ENCODE results near the gene TXNIP.

The TXNIP gene

GRCh38 chr1:145964328-145965118 lies 31.9 kb downstream of the TXNIP start, which contains the start of the genes ANKRD34A and POLR3GL:
TSS of gene ANKRD34A (minus strand) at chr1:145964575. CDS start at chr1:145961759, 2,816 bp downstream.
TSS of gene POLR3GL (plus strand) at chr1:145964690. CDS start at chr1:145974866, 10,176 bp downstream.
- peaks cover 8% of the 10 kb centered on the region for H3K4me1 ChIP-seq

GRCh38 chr1:145963265-145964019 lies 32.9 kb downstream of the TXNIP start:
- H3K4me1 ChIP-seq, result peaks cover 10% of the 10 kb centered on the region
- H3K4me3 ChIP-seq (ENCODE audit: low read depth, low read length), result peak overlapping the region; percentile 48
- peaks cover 6% of the 10 kb centered on the region for H3K79me2 ChIP-seq
- no peaks in the 10 kb centered on the region for H3K27me3 ChIP-seq (ENCODE audit: control insufficient read depth, insufficient read depth, low read length)
- peak overlapping the region; percentile 92 for H3K27ac ChIP-seq
- H3K4me2 ChIP-seq (ENCODE audit: low read length), result peak overlapping the region; percentile 78
- H3K9ac ChIP-seq, result no peak overlapping the region
- H3K9me3 ChIP-seq (ENCODE audit: control insufficient read depth, low read length), result no peaks in the 10 kb centered on the region
- TF ChIP-seq CTCF (IDR thresholded peaks at IDR 0.05), result no peak
- H2AFZ ChIP-seq, result peak overlapping the region; percentile 82
- no peaks in the 10 kb centered on the region for H3K36me3 ChIP-seq (ENCODE audit: control insufficient read depth, insufficient read depth, low read length)

More at GRCh38 chr1:145964328-145965118, 31.9 kb downstream of the TXNIP start, which contains the start of the genes ANKRD34A and POLR3GL:
- Histone ChIP-seq H3K4me2 (ENCODE audit: low read length) (peak within 1 kb of the TSS; percentile 78), H3K79me2 (peaks cover 7% of the 10 kb centered on the region), H3K9me3 (ENCODE audit: control insufficient read depth, low read length) (no peaks in the 10 kb centered on the region), H3K27ac (peak within 1 kb of the TSS; percentile 92), H3K9ac (no peak within 1 kb of the TSS), H2AFZ (peak within 1 kb of the TSS; percentile 67), H3K4me3 (ENCODE audit: low read depth, low read length) (peak within 1 kb of the TSS; percentile 48), H3K27me3 (ENCODE audit: control insufficient read depth, insufficient read depth, low read length) (no peaks in the 10 kb centered on the region), H3K36me3 (ENCODE audit: control insufficient read depth, insufficient read depth, low read length) (no peaks in the 10 kb centered on the region)
- TF ChIP-seq CTCF (IDR thresholded peaks at IDR 0.05), result no peak

- H2AFZ ChIP-seq, result peak overlapping the region; percentile 82
- peak overlapping the region; percentile 78 for H3K4me3 ChIP-seq (ENCODE audit: low read depth, low read length)
- no peak for TF ChIP-seq CTCF (IDR thresholded peaks at IDR 0.05)
- H3K36me3 ChIP-seq (ENCODE audit: control insufficient read depth, insufficient read depth, low read length), result no peaks in the 10 kb centered on the region
- H3K4me1 ChIP-seq, result peaks cover 10% of the 10 kb centered on the region
- no peaks in the 10 kb centered on the region for H3K27me3 ChIP-seq (ENCODE audit: control insufficient read depth, insufficient read depth, low read length)
- peaks cover 3% of the 10 kb centered on the region for H3K79me2 ChIP-seq
- peak overlapping the region; percentile 94 for H3K4me2 ChIP-seq (ENCODE audit: low read length)
- H3K9ac ChIP-seq, result no peak overlapping the region
- H3K9me3 ChIP-seq (ENCODE audit: control insufficient read depth, low read length), result no peaks in the 10 kb centered on the region
- H3K27ac ChIP-seq, result peak overlapping the region; percentile 92
Observed at GRCh38 chr1:145962157-145963102, 33.9 kb downstream of the TXNIP start.

GRCh38 chr1:145961425-145962156 lies 34.8 kb downstream of the TXNIP start:
- TF ChIP-seq CTCF (IDR thresholded peaks at IDR 0.05), result no peak
- Histone ChIP-seq H3K4me3 (ENCODE audit: low read depth, low read length) (peak overlapping the region; percentile 78), H3K9ac (no peak overlapping the region), H3K36me3 (ENCODE audit: control insufficient read depth, insufficient read depth, low read length) (no peaks in the 10 kb centered on the region), H3K4me2 (ENCODE audit: low read length) (peak overlapping the region; percentile 94), H2AFZ (peak overlapping the region; percentile 83), H3K27ac (peak overlapping the region; percentile 77), H3K9me3 (ENCODE audit: control insufficient read depth, low read length) (no peaks in the 10 kb centered on the region), H3K79me2 (peaks cover 3% of the 10 kb centered on the region), H3K27me3 (ENCODE audit: control insufficient read depth, insufficient read depth, low read length) (no peaks in the 10 kb centered on the region), H3K4me1 (peaks cover 10% of the 10 kb centered on the region)

Measured in parathyroid adenoma (tissue), 2 donors.